Osteoblast (primary cell): ENCODE measurements around the gene PPT2. TPM values are rescaled to one million over a fixed set of nuclear protein-coding genes. Genes with fewer than 3 reads are reported as not detected.

Source experiments
- DNase-seq: peaks from one replicate; pipeline ENCODE4 v3.0.0; 2011; ENCODE audit warnings: low spot score, mixed read lengths; ENCODE audit not compliant: insufficient read length; ENCODE audit errors: missing footprints
- H2AFZ ChIP-seq: 2 replicates; pipeline ENCODE4 v1.6.0; 2011; ENCODE audit warnings: mild to moderate bottlenecking, low read length
- H3K27ac ChIP-seq: 2 replicates; pipeline ENCODE4 v1.5.1; 2011; ENCODE audit warnings: mild to moderate bottlenecking, low read depth, low read length, moderate library complexity
- H3K27me3 ChIP-seq: 2 replicates; pipeline ENCODE4 v1.6.0; 2012; ENCODE audit warnings: mild to moderate bottlenecking, control low read depth, inconsistent platforms, low read length, moderate library complexity; ENCODE audit not compliant: insufficient read depth
- H3K36me3 ChIP-seq: 2 replicates; pipeline ENCODE4 v1.5.1; 2011; ENCODE audit warnings: mild to moderate bottlenecking, low read length, control low read depth, moderate library complexity; ENCODE audit not compliant: insufficient read depth
- H3K4me1 ChIP-seq: 2 replicates; pipeline ENCODE4 v1.5.1; 2011; ENCODE audit warnings: mild to moderate bottlenecking, low read length, control low read depth, moderate library complexity; ENCODE audit not compliant: insufficient read depth
- H3K4me2 ChIP-seq: 2 replicates; pipeline ENCODE4 v1.6.0; 2011; ENCODE audit warnings: mild to moderate bottlenecking, low read length; ENCODE audit not compliant: insufficient read depth
- H3K4me3 ChIP-seq: fragments of 200-600 bp; sonication (generic); 3 replicates; pipeline ENCODE4 v1.5.1; 2012; ENCODE audit warnings: mild to moderate bottlenecking, low read length, inconsistent platforms; ENCODE audit not compliant: insufficient read depth
- H3K79me2 ChIP-seq: 2 replicates; pipeline ENCODE4 v1.6.0; 2012; ENCODE audit warnings: mild to moderate bottlenecking, low read length, control low read depth, inconsistent platforms; ENCODE audit not compliant: insufficient read depth
- H3K9me3 ChIP-seq: 2 replicates; pipeline ENCODE4 v1.5.1; 2011; ENCODE audit warnings: low read depth, low read length, control low read depth
- H4K20me1 ChIP-seq: 2 replicates; pipeline ENCODE4 v1.6.0; 2012; ENCODE audit warnings: mild to moderate bottlenecking, low read length, control low read depth; ENCODE audit not compliant: insufficient read depth
- CTCF ChIP-seq: IDR thresholded peaks from 2 replicates; pipeline ENCODE4 v1.5.1; 2011; ENCODE audit warnings: mild to moderate bottlenecking, low read depth, low read length, moderate library complexity; ENCODE audit errors: extremely low read depth
- total RNA-seq: library from RNA; depleted of rRNA; stranded (reverse); fragments of >200 nt; gene quantifications from 2 replicates; pipeline ENCODE4 v1.2.3, GENCODE V29; 2012

Gene PPT2
- total RNA-seq, 1 donor, result 8.3 TPM

- H3K79me2 ChIP-seq, result no peaks in the 10 kb centered on the region
- H4K20me1 ChIP-seq, result no peaks in the 10 kb centered on the region
- no peak overlapping the region for H2AFZ ChIP-seq
- no peak overlapping the region for H3K4me2 ChIP-seq
- no peaks in the 10 kb centered on the region for H3K9me3 ChIP-seq
- no peaks in the 10 kb centered on the region for H3K36me3 ChIP-seq
- H3K4me3 ChIP-seq, result no peak overlapping the region
- H3K27me3 ChIP-seq, result peaks cover 5% of the 10 kb centered on the region
- no peak for DNase-seq
- no peak for TF ChIP-seq CTCF
- peaks cover 21% of the 10 kb centered on the region for H3K4me1 ChIP-seq
- H3K27ac ChIP-seq, result no peak overlapping the region
Measured at GRCh38 chr6:32198345-32198696, 44.4 kb downstream of the PPT2 start.

GRCh38 chr6:32198866-32199265, 44.9 kb downstream of the PPT2 start:
- Histone ChIP-seq H3K79me2 (no peaks in the 10 kb centered on the region), H3K27me3 (peaks cover 5% of the 10 kb centered on the region), H3K36me3 (no peaks in the 10 kb centered on the region), H3K4me1 (peaks cover 21% of the 10 kb centered on the region), H3K9me3 (no peaks in the 10 kb centered on the region), H3K4me2 (no peak overlapping the region), H3K4me3 (no peak overlapping the region), H2AFZ (no peak overlapping the region), H3K27ac (no peak overlapping the region), H4K20me1 (no peaks in the 10 kb centered on the region)
- no peak for TF ChIP-seq CTCF
- DNase-seq, result peak; percentile 60

GRCh38 chr6:32200711-32201475, 47.0 kb downstream of the PPT2 start:
- no peaks in the 10 kb centered on the region for H3K79me2 ChIP-seq
- no peak overlapping the region for H3K4me3 ChIP-seq
- H3K4me1 ChIP-seq, result peaks cover 13% of the 10 kb centered on the region
- no peaks in the 10 kb centered on the region for H3K9me3 ChIP-seq
- no peak overlapping the region for H3K4me2 ChIP-seq
- peaks cover 5% of the 10 kb centered on the region for H3K27me3 ChIP-seq
- peak; percentile 70 for DNase-seq
- no peak overlapping the region for H3K27ac ChIP-seq
- no peaks in the 10 kb centered on the region for H3K36me3 ChIP-seq
- no peak for TF ChIP-seq CTCF
- no peaks in the 10 kb centered on the region for H4K20me1 ChIP-seq
- H2AFZ ChIP-seq, result no peak overlapping the region

GRCh38 chr6:32202186-32202585, 48.2 kb downstream of the PPT2 start:
- no peaks in the 10 kb centered on the region for H3K36me3 ChIP-seq
- no peaks in the 10 kb centered on the region for H4K20me1 ChIP-seq
- peaks cover 3% of the 10 kb centered on the region for H3K4me1 ChIP-seq
- DNase-seq, result peak; percentile 2
- H3K9me3 ChIP-seq, result no peaks in the 10 kb centered on the region
- no peaks in the 10 kb centered on the region for H3K79me2 ChIP-seq
- no peak overlapping the region for H3K4me3 ChIP-seq
- H2AFZ ChIP-seq, result no peak overlapping the region
- no peak overlapping the region for H3K4me2 ChIP-seq
- TF ChIP-seq CTCF, result no peak
- peaks cover 5% of the 10 kb centered on the region for H3K27me3 ChIP-seq
- no peak overlapping the region for H3K27ac ChIP-seq
